ENCODE results near the gene CNNM2. TPM values are rescaled to one million over a fixed set of nuclear protein-coding genes. Genes with fewer than 3 reads are reported as not detected.

The CNNM2 gene
- total RNA-seq, 2 donors from 2014 or later, result 25.2 to 29.3 TPM

DNA sequence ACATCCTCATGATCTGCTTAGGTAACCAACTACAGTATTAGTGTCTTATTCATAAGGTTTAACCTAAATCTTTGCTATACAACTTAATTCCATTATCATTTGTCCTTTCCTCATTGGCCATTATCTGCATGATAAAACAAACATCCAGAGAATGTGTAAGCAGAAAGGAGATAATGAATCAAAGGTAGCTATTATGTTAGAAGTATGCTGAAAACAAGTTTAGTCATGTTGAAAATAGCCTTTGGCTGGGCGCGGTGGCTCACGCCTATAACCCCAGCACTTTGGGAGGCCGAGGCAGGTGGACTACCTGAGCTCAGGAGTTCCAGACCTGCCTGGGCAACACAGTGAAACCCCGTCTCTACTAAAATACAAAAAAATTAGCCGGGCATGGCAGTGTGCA, 196.8 kb downstream of the CNNM2 start:
- H3K9me3 ChIP-seq, result no peaks in the 10 kb centered on the region
- no peak overlapping the region for H3K9ac ChIP-seq (ENCODE audit: low read depth in 2 of 2, low read length in 2 of 2)
- no peak for DNase-seq
- no peaks in the 10 kb centered on the region for H3K36me3 ChIP-seq
- H3K4me3 ChIP-seq, result no peak overlapping the region
- intact Hi-C loops (cut with DNase I), result no loop called here
- H3K4me1 ChIP-seq, result no peaks in the 10 kb centered on the region
- H3K27ac ChIP-seq, result no peak overlapping the region
- H3K27me3 ChIP-seq, result no peaks in the 10 kb centered on the region
- TF ChIP-seq, protein P1, sequence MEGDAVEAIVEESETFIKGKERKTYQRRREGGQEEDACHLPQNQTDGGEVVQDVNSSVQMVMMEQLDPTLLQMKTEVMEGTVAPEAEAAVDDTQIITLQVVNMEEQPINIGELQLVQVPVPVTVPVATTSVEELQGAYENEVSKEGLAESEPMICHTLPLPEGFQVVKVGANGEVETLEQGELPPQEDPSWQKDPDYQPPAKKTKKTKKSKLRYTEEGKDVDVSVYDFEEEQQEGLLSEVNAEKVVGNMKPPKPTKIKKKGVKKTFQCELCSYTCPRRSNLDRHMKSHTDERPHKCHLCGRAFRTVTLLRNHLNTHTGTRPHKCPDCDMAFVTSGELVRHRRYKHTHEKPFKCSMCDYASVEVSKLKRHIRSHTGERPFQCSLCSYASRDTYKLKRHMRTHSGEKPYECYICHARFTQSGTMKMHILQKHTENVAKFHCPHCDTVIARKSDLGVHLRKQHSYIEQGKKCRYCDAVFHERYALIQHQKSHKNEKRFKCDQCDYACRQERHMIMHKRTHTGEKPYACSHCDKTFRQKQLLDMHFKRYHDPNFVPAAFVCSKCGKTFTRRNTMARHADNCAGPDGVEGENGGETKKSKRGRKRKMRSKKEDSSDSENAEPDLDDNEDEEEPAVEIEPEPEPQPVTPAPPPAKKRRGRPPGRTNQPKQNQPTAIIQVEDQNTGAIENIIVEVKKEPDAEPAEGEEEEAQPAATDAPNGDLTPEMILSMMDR (IDR thresholded peaks at IDR 0.05), result no peak

DNA sequence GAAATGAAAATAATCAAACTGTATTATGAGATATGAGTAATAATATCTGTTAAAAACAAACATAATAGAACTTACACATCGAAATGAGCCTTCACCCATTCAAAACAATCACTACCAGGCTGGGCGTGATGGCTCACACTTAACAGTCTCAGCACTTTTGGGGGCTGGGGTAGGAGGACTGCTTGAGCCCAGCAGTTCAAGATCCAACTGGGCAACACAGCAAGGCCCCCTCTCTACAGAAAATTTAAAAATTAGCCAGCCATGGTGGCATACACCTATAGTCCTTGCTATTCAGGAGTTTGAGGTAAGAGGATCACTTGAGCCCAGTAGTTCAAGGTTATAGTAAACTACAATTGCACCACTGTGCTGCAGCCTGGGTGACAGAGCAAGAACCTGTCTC, 199.2 kb downstream of the CNNM2 start:
- intact Hi-C loops (cut with DNase I), result no loop called here
- Histone ChIP-seq H3K4me1 (no peaks in the 10 kb centered on the region), H3K9ac (ENCODE audit: low read depth in 2 of 2, low read length in 2 of 2) (no peak overlapping the region), H3K9me3 (no peaks in the 10 kb centered on the region), H3K4me3 (no peak overlapping the region), H3K36me3 (no peaks in the 10 kb centered on the region), H3K27me3 (no peaks in the 10 kb centered on the region), H3K27ac (no peak overlapping the region)
- TF ChIP-seq, protein P1 (IDR thresholded peaks at IDR 0.05), result no peak
- no peak for DNase-seq

- TF ChIP-seq, protein P1 (IDR thresholded peaks at IDR 0.05), result no peak
- intact Hi-C loops (cut with DNase I), result no loop called here
Measured at GRCh38 chr10:103120546-103120945, 202.5 kb downstream of the CNNM2 start.

DNA sequence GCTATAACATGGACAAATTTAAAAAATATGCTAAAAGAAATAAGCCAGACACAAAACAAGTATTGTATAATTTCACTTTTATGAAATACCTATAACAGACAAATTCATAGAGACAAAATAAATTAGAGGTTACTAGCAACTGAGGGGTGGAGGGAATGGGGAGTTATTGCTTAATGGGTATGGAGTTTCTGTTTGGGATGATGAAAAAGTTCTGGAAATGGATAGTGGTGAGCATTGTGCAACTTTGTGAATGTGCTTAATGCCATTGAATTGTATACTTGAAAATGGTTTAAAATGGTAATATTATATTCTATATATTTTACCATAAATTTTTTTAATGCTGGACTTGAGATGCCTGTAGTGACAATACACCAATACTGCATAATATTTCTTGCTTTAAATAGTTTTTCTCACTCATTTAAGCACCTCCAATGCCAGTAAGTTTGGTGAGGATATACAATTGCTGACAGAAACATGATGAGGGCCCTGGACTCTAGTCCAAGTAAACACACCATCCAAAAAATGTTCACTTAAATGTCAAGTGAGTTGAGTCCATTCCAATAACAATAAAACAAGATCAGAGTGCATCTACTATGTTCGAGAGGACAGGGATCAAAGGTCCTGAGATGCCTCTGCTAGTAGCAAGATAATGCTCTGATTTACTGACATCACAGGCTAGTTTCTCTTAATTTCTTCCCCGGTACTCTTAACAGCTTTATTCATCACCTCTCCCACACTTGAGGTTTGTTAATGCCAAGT, 203.1 kb downstream of the CNNM2 start:
- Histone ChIP-seq H3K27ac (no peak overlapping the region), H3K27me3 (no peaks in the 10 kb centered on the region), H3K4me3 (no peak overlapping the region), H3K9ac (ENCODE audit: low read depth in 2 of 2, low read length in 2 of 2) (no peak overlapping the region), H3K9me3 (no peaks in the 10 kb centered on the region), H3K4me1 (no peaks in the 10 kb centered on the region), H3K36me3 (no peaks in the 10 kb centered on the region)
- TF ChIP-seq, protein P1 (IDR thresholded peaks at IDR 0.05), result no peak
- intact Hi-C loops (cut with DNase I), result no loop called here
- DNase-seq, result no peak

More at GRCh38 chr10:103120546-103120945, 202.5 kb downstream of the CNNM2 start:
- H3K27ac ChIP-seq, result no peak overlapping the region
- H3K9ac ChIP-seq (ENCODE audit: low read depth in 2 of 2, low read length in 2 of 2), result no peak overlapping the region
- H3K9me3 ChIP-seq, result no peaks in the 10 kb centered on the region
- H3K27me3 ChIP-seq, result no peaks in the 10 kb centered on the region
- H3K4me3 ChIP-seq, result no peak overlapping the region
- no peak for DNase-seq
- H3K36me3 ChIP-seq, result no peaks in the 10 kb centered on the region
- H3K4me1 ChIP-seq, result no peaks in the 10 kb centered on the region

DNA sequence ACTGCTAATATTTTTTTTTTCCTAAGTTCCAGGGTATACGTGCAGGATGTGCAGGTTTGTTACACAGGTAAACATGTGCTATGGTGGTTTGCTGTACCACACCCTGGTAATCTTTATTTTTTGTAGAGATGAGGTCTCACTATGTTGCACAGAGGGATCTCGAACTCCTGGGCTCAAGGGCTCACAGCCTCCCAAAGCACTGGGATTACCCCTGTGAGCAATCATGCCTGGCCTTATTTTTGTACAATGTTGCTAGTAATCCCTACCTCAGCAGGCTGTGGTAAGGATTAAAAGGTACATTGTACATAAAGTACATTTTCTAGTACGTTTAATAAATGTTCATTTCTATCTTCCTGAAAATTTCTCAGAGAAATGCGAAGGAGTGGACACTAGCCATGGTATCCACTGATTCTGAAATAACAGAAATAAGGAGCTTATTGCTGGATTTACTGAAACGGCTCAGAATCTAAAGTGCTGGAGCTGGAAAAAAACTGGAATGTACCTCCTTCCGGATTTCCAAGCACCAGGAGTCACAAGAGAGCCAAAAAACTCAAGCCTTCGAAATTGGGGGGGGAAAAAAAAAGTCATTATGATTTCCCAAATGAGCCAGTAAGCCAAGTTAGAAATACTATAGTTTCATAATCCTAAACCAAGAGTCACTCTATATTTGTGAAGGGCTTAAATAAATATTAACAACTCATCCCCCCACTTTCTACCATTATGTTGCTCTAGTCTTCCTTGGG, 205.4 kb downstream of the CNNM2 start:
- DNase-seq, result no peak
- H3K9ac ChIP-seq (ENCODE audit: low read depth in 2 of 2, low read length in 2 of 2), result no peak overlapping the region
- no peaks in the 10 kb centered on the region for H3K4me1 ChIP-seq
- no peak overlapping the region for H3K4me3 ChIP-seq
- H3K36me3 ChIP-seq, result no peaks in the 10 kb centered on the region
- H3K27me3 ChIP-seq, result no peaks in the 10 kb centered on the region
- TF ChIP-seq, protein P1 (IDR thresholded peaks at IDR 0.05), result no peak
- H3K9me3 ChIP-seq, result no peaks in the 10 kb centered on the region
- no peak overlapping the region for H3K27ac ChIP-seq
- intact Hi-C loops (cut with DNase I), result no loop called here
